LHCN-M2 (cell line): ENCODE measurements around the gene THSD4. TPM values are rescaled to one million over a fixed set of nuclear protein-coding genes. Genes with fewer than 3 reads are reported as not detected.
"Not testable (repeated sequence)": the region's sequence is repeated elsewhere in the genome, so short reads cannot be mapped to it uniquely, and the experiment has no call there.

Experiments
- DNase-seq: peaks from one replicate; pipeline ENCODE4 v3.0.0-alpha.2; 2012; ENCODE audit warnings: low read depth
- total RNA-seq: library from RNA; depleted of rRNA; stranded (reverse); fragments of >200 nt; gene quantifications from 2 replicates; pipeline ENCODE4 v1.2.3, GENCODE V29; 2014

The THSD4 gene
- total RNA-seq, 1 experiment from 2014 or later = 13.0 TPM

- no peak for DNase-seq
Observed at GRCh38 chr15:71121442-71121841, 6.2 kb downstream of the THSD4 start.

- no peak for DNase-seq
Observed at GRCh38 chr15:71124937-71125790, 9.9 kb downstream of the THSD4 start.

GRCh38 chr15:71125831-71126450 is 10.7 kb downstream of the THSD4 start:
- no peak for DNase-seq

GRCh38 chr15:71127083-71127482 is 11.8 kb downstream of the THSD4 start:
- DNase-seq = no peak

- DNase-seq = not testable (repeated sequence)
Observed at GRCh38 chr15:71128159-71128558, 12.9 kb downstream of the THSD4 start.

GRCh38 chr15:71128939-71129562 is 13.8 kb downstream of the THSD4 start:
- no peak for DNase-seq

- DNase-seq = no peak
Observed at GRCh38 chr15:71129669-71130068, 14.4 kb downstream of the THSD4 start.

GRCh38 chr15:71131601-71132362 is 16.5 kb downstream of the THSD4 start:
- no peak for DNase-seq

- DNase-seq = no peak
Observed at GRCh38 chr15:71133747-71134472, 18.6 kb downstream of the THSD4 start.

GRCh38 chr15:71136159-71136783 is 21.0 kb downstream of the THSD4 start:
- DNase-seq = peak; percentile 90

GRCh38 chr15:71136793-71137518 is 21.7 kb downstream of the THSD4 start:
- peak; percentile 45 for DNase-seq

- DNase-seq = no peak
Observed at GRCh38 chr15:71138473-71138872, 23.2 kb downstream of the THSD4 start.

GRCh38 chr15:71139241-71139640 is 24.0 kb downstream of the THSD4 start:
- DNase-seq = no peak

- no peak for DNase-seq
Observed at GRCh38 chr15:71141572-71141971, 26.3 kb downstream of the THSD4 start.

GRCh38 chr15:71142780-71143179 is 27.5 kb downstream of the THSD4 start:
- DNase-seq = no peak

- no peak for DNase-seq
Observed at GRCh38 chr15:71143373-71144310, 28.4 kb downstream of the THSD4 start.

GRCh38 chr15:71145648-71146047 is 30.4 kb downstream of the THSD4 start:
- no peak for DNase-seq

- no peak for DNase-seq
Observed at GRCh38 chr15:71146580-71146982, 31.3 kb downstream of the THSD4 start.

- DNase-seq = no peak
Observed at GRCh38 chr15:71148048-71148447, 32.8 kb downstream of the THSD4 start.
